ENCODE results near the gene ASCC1. TPM values are rescaled to one million over a fixed set of nuclear protein-coding genes. Genes with fewer than 3 reads are reported as not detected.
A peak's percentile ranks its signal among the peaks of the same experiment; 100 is the strongest.

ASCC1 gene
- total RNA-seq, 1 donor from 2014 or later = 33.9 TPM

DNA sequence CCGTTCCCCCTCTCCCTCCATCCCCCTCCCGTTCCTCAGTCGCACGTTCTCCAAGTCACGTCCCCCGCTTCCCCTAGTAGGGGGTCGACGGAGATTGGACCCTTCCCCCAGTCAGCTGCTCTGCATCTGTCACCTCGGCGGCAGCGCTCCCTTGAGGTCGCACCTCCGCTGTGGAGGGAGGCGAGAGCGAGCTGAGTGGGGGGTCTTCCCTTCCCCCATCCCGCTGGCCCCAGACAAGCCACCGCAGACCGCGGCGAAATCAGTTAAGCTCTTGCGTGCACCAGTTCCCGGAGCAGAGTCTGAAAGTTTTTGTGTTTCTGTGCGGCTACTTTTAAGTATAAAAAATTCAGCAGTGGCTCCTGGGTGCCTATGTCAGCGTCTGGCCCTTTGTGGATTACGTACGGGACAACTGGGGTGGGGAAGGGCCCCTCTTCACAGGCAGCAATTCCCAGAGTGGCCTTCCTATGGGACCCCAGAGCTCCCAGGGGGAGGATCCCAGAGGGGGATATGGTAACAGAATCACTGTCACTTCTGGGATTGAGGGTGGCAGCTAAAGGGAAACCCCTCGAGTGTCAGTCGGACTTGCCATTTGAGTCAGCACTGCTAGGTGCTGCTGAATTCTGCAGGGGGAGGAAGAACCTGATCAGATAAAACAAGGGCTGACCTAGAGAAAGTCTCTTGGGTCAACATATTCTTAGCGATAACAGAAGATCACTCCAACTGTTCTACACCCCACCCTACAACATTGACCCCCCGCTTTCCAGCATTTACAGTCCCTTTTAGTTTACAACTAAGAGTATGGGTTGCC lies 45.1 kb upstream of the ASCC1 start:
- H3K27me3 Mint-ChIP-seq (ENCODE audit: low read depth, unreplicated experiment) = no peaks in the 10 kb centered on the region
- DNase-seq (ENCODE audit: low read depth) (peak; percentile 42), FAIRE-seq (no peak)
- Histone ChIP-seq H2AFZ (ENCODE audit: low read depth, low read length) (peak overlapping the region; percentile 95), H3K79me2 (ENCODE audit: insufficient read depth, low read length) (no peaks in the 10 kb centered on the region), H3K27ac (ENCODE audit: low read depth, low read length) (peak overlapping the region; percentile 22), H4K20me1 (ENCODE audit: insufficient read depth, low read length) (no peaks in the 10 kb centered on the region), H3K36me3 (ENCODE audit: insufficient read depth, low read length) (no peaks in the 10 kb centered on the region), H3K4me2 (ENCODE audit: low read length) (peak overlapping the region; percentile 97), H3K9ac (ENCODE audit: low read length) (peak overlapping the region; percentile 76), H3K9me3 (ENCODE audit: insufficient read depth, low read depth, low read length) (no peaks in the 10 kb centered on the region), H3K27me3 (ENCODE audit: insufficient read depth, low read length) (peaks cover 4% of the 10 kb centered on the region), H3K4me1 (ENCODE audit: insufficient read depth, low read length) (peaks cover 19% of the 10 kb centered on the region), H3K4me3 (ENCODE audit: insufficient read depth, low read depth, low read length) (peak overlapping the region; percentile 64)
- peaks cover 36% of the 10 kb centered on the region for H3K4me1 Mint-ChIP-seq (ENCODE audit: low read depth, unreplicated experiment)
- TF ChIP-seq CTCF (IDR thresholded peaks at IDR 0.05; ENCODE audit: insufficient read depth, low read depth, low read length) = no peak
- no peak for TF ChIP-seq EZH2 (IDR thresholded peaks at IDR 0.05; ENCODE audit: insufficient read depth, low read length)
- no peaks in the 10 kb centered on the region for H3K9me3 Mint-ChIP-seq (ENCODE audit: unreplicated experiment)
- H3K27ac Mint-ChIP-seq (ENCODE audit: unreplicated experiment) = peak overlapping the region; percentile 100
- H3K36me3 Mint-ChIP-seq (ENCODE audit: low read depth, unreplicated experiment) = no peaks in the 10 kb centered on the region
- peak overlapping the region; percentile 78 for H3K4me3 Mint-ChIP-seq (ENCODE audit: unreplicated experiment)

DNA sequence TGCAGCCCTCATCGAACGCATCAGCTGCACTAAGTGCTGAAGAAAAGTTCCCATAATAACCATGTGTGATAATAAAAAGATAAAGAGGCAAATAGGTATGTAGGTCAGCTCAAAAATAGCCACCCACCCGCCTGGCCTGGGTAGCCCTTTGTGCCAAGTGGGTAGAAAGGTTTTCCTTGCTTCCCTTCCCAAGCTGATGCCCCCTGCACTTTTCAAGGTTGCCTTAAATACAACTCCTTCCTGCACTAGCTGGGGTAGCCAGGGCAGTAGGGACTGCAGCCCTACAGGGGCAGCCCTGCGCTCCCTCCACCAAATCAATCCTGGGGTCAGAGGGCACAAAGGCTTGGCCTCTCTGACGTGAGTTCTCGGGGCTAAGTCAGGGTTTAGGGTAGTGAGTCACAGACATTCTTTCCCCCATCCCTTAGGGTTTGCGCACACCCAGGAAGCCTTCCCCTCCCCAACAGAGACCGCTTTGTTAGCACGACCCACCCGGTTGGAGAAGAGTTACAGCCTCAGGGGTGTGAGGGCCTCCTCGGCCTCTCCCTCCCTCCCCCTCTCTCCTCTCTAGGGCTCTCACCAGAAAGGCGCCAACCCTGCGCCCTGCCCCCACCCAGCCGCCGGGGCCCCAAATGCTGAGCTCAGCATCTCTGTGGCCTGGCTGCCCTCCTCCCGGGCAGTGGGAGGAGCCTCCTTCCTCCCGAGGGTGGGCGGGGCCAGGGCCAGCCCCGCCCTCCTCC lies 44.3 kb upstream of the ASCC1 start:
- Histone ChIP-seq H3K4me2 (ENCODE audit: low read length) (peak overlapping the region; percentile 97), H3K9ac (ENCODE audit: low read length) (peak overlapping the region; percentile 76), H3K27me3 (ENCODE audit: insufficient read depth, low read length) (peaks cover 4% of the 10 kb centered on the region), H3K27ac (ENCODE audit: low read depth, low read length) (peak overlapping the region; percentile 17), H3K36me3 (ENCODE audit: insufficient read depth, low read length) (no peaks in the 10 kb centered on the region), H3K79me2 (ENCODE audit: insufficient read depth, low read length) (no peaks in the 10 kb centered on the region), H2AFZ (ENCODE audit: low read depth, low read length) (peak overlapping the region; percentile 95), H3K4me1 (ENCODE audit: insufficient read depth, low read length) (peaks cover 19% of the 10 kb centered on the region), H4K20me1 (ENCODE audit: insufficient read depth, low read length) (no peaks in the 10 kb centered on the region), H3K4me3 (ENCODE audit: insufficient read depth, low read depth, low read length) (peak overlapping the region; percentile 64), H3K9me3 (ENCODE audit: insufficient read depth, low read depth, low read length) (no peaks in the 10 kb centered on the region)
- Mint-ChIP-seq H3K36me3 (ENCODE audit: low read depth, unreplicated experiment) (no peaks in the 10 kb centered on the region), H3K4me3 (ENCODE audit: unreplicated experiment) (peak overlapping the region; percentile 54), H3K9me3 (ENCODE audit: unreplicated experiment) (no peaks in the 10 kb centered on the region), H3K27ac (ENCODE audit: unreplicated experiment) (peak overlapping the region; percentile 92), H3K4me1 (ENCODE audit: low read depth, unreplicated experiment) (peaks cover 39% of the 10 kb centered on the region), H3K27me3 (ENCODE audit: low read depth, unreplicated experiment) (no peaks in the 10 kb centered on the region)
- DNase-seq (ENCODE audit: low read depth) = peak; percentile 44
- no peak for FAIRE-seq
- TF ChIP-seq CTCF (IDR thresholded peaks at IDR 0.05; ENCODE audit: insufficient read depth, low read depth, low read length) (no peak), EZH2 (IDR thresholded peaks at IDR 0.05; ENCODE audit: insufficient read depth, low read length) (no peak)
